Measurements from ENCODE around the gene BLOC1S3. TPM values are rescaled to one million over a fixed set of nuclear protein-coding genes. Genes with fewer than 3 reads are reported as not detected.

The BLOC1S3 gene
- total and polyA plus RNA-seq, 2 of the 13 experiments (the other 11 are each of a cell fraction or from before 2014, with no cell fraction given), result 4.3 to 4.8 TPM

- no peak for TF ChIP-seq ZFP82 (CRISPR knock-in tag; IDR thresholded peaks at IDR 0.05; ENCODE audit: borderline replicate concordance)
- TF ChIP-seq ZNF230 (CRISPR knock-in tag; IDR thresholded peaks at IDR 0.05), result no peak
- TF ChIP-seq ATF3 (CRISPR knock-in tag; IDR thresholded peaks at IDR 0.05), result no peak
- TF ChIP-seq ZNF713 (CRISPR knock-in tag; IDR thresholded peaks at IDR 0.05), result no peak
Measured at GRCh38 chr19:45128806-45129205, 49.8 kb upstream of the BLOC1S3 start (continued).

GRCh38 chr19:45130236-45130635, 48.3 kb upstream of the BLOC1S3 start:
- intact Hi-C loops (cut with micrococcal nuclease; ENCODE audit: unreplicated experiment), result no loop called here
- DNase-seq (ENCODE audit: low spot score), result peak; percentile 23
- in situ Hi-C loops (cut with HindIII; ENCODE audit: extremely low pct_ligation_motif_present, low pct_unique_long_range_greater_than_20kb), result no loop called here
- Histone ChIP-seq H3K27ac (ENCODE audit: extremely low read length, insufficient read depth, low read length) (peak overlapping the region; percentile 60), H3K9ac (ENCODE audit: insufficient read depth, low read depth, low read length) (no peak overlapping the region), H2AFZ (ENCODE audit: low read length) (no peak overlapping the region), H3K9me3 (ENCODE audit: low read length) (no peaks in the 10 kb centered on the region), H3K27me3 (ENCODE audit: control insufficient read depth in 1 of 2, insufficient read depth in 2 of 2, low read length in 2 of 2) (no peaks in the 10 kb centered on the region), H3K4me2 (ENCODE audit: low read depth, low read length) (peak overlapping the region; percentile 62), H3K4me3 (replicated peaks in 1 of 3; ENCODE audit: insufficient read depth in 1 of 3, low read depth in 2 of 3, low read length in 3 of 3) (peak overlapping the region in 1 of 3 experiments; percentile 27; a peak in 1 of 6 replicates), H3K4me1 (ENCODE audit: insufficient read depth, low read length) (peaks cover 36% of the 10 kb centered on the region), H3K36me3 (replicated peaks in 1 of 2; ENCODE audit: control insufficient read depth in 1 of 2, insufficient read depth in 2 of 2, low read length in 2 of 2) (peaks cover 6 to 15% of the 10 kb centered on the region in 2 experiments; a peak in 3 of 5 replicates), H3K79me2 (ENCODE audit: insufficient read depth, low read length) (peaks cover 44% of the 10 kb centered on the region), H4K20me1 (ENCODE audit: insufficient read depth, low read length) (peaks cover 19% of the 10 kb centered on the region; the same call in 1 of the 2 replicates)
- ChIA-PET CTCF (ENCODE audit: low intra/inter-chr PET ratio, low total read pairs) (interaction anchor here (2.0 kb wide), 1 partner anchor 113 kb away, joined by 8 read pairs; no protein-coding TSS in a partner anchor), POLR2A (no interaction called here)
- peak; percentile 52 for ATAC-seq
- no peak for FAIRE-seq
- no TSS peak for BruUV-seq (replicated peaks)
- 17% methylated on average over 3 of the region's 13 CpGs for WGBS (ENCODE audit: low lambda C conversion rate)
- TF ChIP-seq PHF21A (CRISPR knock-in tag; IDR thresholded peaks at IDR 0.05), result 0 out of 2 replicates have a peak, but pooled peaks have one; percentile 31
- TF ChIP-seq MYPOP (CRISPR knock-in tag; IDR thresholded peaks at IDR 0.05), result no peak
- TF ChIP-seq PATZ1 (CRISPR knock-in tag; IDR thresholded peaks at IDR 0.05), result peak; percentile 57
- 0 out of 2 replicates have a peak, but pooled peaks have one; percentile 11 for TF ChIP-seq CTCF (CRISPR knock-in tag; IDR thresholded peaks at IDR 0.05)
- TF ChIP-seq RARA (CRISPR knock-in tag; IDR thresholded peaks at IDR 0.05), result peak; percentile 27; the same call in 1 of the 2 replicates
- no peak for TF ChIP-seq IRF2 (CRISPR knock-in tag; IDR thresholded peaks at IDR 0.05)
- no peak for TF ChIP-seq SMARCE1 (IDR thresholded peaks at IDR 0.05; ENCODE audit: borderline replicate concordance)
- no peak for TF ChIP-seq ZNF607 (CRISPR knock-in tag; IDR thresholded peaks at IDR 0.05; ENCODE audit: borderline replicate concordance)
- TF ChIP-seq HNF4G (IDR thresholded peaks at IDR 0.05; ENCODE audit: borderline replicate concordance, low read depth, low read length), result peak; percentile 54
- peak; percentile 55; the same call in 1 of the 2 replicates for TF ChIP-seq HNF4G (CRISPR knock-in tag; IDR thresholded peaks at IDR 0.05; ENCODE audit: borderline replicate concordance, low read depth)
- TF ChIP-seq CENPT (CRISPR knock-in tag; IDR thresholded peaks at IDR 0.05; ENCODE audit: low read depth), result no peak

Measured in HepG2 (cell line).